Endometrium (tissue), 2 donors: Measurements from ENCODE around the gene CD48.

Source experiments
- FAIRE-seq: peaks from 2 replicates; lab custom pipeline; 2012; peaks lifted over from hg19 to GRCh38; lab: Jason Lieb, UNC
- donor health status: control.
- donor health status: control.

CD48 gene

DNA sequence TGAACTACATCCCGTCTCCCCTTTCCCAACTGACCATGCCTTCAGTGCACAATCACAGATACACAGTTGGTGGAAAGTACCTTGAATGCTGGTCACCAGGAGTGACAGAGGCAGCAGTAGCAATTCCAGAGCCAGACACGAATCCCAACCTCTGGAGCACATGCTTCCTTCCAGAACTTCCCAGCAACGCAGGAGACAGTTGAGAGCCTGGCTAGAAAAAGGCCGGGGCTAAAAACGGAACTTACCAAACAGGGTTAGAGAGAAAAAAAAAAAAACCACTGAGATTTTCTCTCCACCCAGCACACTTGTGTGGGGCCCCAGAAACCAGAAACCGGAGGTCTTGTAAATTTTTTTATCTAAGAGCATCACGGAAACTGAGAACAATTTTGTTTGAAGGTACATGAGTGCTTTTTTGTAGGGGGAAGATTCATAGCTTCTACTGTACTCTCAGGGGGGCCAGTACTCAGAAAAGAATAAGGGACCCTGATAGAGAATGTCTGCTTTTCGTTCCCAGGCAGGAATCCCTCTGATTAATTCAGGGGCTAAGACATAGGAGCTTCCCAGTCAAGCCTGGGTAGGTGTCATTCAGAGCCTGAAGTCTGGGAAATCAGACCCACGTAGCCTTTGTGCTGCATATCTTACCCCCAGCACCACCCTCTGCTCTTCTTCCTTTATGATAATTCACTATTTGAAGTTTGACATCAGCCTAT, at the start of gene CD48:
Gene CD48, minus strand, starts transcription at position 221 of the 710 bp plus-strand sequence. Its CDS starts 59 bp downstream, at position 162.
- no peak for FAIRE-seq

- no peak for FAIRE-seq
These were observed 49.4 kb upstream of the CD48 start for GRCh38 chr1:160761046-160761445.

- no peak for FAIRE-seq
These were observed 48.1 kb upstream of the CD48 start for GRCh38 chr1:160759740-160760139.

GRCh38 chr1:160758521-160758920, 46.9 kb upstream of the CD48 start:
- FAIRE-seq, result no peak

- no peak for FAIRE-seq
These were observed 45.2 kb upstream of the CD48 start for GRCh38 chr1:160756849-160757201.

GRCh38 chr1:160755911-160756848, 44.6 kb upstream of the CD48 start:
- no peak for FAIRE-seq

DNA sequence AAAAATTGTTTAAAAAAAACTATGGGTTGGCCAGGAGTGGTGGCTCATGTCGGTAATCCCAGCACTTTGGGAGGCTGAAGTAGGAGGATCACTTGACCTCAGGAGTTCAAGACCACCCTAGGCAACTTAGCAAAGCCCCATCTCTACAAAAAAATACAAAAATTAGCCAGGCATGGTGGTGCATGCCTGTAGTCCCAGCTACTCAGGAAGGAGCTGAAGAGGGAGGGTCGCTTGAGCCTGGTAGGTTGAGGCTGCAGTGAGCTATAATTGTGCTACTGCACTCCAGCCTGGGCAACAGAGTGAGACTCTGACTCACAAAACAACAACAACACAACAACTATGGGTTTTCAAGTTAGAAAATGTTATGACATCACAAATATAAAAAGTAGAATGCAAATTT, 43.8 kb upstream of the CD48 start:
- FAIRE-seq, result no peak

GRCh38 chr1:160753594-160753993, 42.0 kb upstream of the CD48 start:
- FAIRE-seq, result no peak

GRCh38 chr1:160752924-160753323, 41.3 kb upstream of the CD48 start:
- FAIRE-seq, result no peak

DNA sequence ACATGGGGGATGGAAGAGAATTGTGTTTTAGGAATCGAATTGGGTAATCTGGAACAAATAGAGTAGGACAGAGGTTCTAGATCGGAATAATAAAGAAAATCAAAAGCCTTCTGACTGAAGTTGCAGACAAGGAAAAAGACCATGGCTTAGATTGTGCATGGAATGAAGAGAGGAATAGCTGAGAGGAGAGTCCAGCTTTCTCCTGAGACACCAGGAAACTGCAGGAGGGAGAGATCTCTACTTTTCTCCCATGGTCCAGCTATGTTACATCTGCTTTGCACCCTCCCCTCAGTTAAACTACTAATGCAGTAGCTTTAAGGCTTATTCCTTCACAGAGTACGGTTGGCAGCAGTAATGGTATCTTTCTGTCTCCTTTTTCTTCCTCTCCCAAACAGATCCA, 40.8 kb upstream of the CD48 start:
- no peak for FAIRE-seq

- FAIRE-seq, result no peak
These were observed 39.0 kb upstream of the CD48 start for GRCh38 chr1:160750608-160751007.

GRCh38 chr1:160748878-160749269, 37.3 kb upstream of the CD48 start:
- no peak for FAIRE-seq

DNA sequence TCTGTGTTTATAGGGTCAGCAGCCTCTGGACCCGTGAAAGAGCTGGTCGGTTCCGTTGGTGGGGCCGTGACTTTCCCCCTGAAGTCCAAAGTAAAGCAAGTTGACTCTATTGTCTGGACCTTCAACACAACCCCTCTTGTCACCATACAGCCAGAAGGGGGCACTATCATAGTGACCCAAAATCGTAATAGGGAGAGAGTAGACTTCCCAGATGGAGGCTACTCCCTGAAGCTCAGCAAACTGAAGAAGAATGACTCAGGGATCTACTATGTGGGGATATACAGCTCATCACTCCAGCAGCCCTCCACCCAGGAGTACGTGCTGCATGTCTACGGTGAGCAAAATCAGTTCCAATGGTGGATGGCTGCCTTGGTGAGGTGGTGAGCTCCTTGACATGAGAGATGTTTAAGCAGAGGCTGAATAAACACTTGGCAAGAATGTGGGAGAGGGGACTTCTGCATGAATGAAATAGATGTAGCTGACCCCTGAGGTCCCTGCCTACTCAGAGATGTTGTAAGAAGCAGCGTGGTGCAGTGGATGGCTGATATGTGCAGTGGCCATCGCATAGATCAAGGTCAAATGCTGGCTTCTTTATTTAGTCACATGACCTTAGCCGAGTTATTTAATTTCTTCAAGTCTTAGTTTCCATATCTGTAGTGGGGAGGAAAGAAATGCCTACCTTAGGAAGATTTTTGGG, 36.7 kb upstream of the CD48 start:
- no peak for FAIRE-seq

- FAIRE-seq, result no peak
These were observed 36.1 kb upstream of the CD48 start for GRCh38 chr1:160747717-160748116.

DNA sequence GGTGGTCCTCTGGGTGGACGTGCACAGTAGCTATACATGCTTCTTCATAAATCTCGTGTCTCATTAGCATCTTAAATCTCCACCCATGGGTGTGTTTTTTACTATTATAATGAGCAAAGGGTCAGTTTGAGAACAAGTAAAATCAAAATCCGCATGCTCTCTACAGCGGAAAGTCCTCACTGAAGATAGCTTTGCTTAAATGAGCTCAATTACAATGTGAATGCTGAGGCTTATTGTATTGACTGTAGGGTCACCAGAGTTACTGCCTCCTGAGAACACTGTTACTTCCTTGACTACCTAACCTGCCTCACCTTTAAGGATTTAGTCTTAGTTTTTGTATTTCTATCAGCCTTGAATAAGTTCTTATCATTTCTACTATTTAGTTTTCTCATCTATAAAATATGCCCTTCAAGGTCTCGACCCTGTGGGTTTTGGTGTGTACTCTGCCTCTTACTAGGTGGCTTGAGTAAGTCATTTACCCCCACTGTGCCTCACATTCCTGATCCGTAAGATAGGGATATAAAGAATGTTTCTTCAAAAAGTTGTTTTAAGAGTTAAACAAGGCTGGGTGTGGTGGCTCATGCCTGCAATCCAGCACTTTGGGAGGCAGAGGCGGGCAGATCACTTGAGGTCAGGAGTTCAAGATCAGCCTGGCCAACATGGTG, 35.3 kb upstream of the CD48 start:
- FAIRE-seq, result no peak

DNA sequence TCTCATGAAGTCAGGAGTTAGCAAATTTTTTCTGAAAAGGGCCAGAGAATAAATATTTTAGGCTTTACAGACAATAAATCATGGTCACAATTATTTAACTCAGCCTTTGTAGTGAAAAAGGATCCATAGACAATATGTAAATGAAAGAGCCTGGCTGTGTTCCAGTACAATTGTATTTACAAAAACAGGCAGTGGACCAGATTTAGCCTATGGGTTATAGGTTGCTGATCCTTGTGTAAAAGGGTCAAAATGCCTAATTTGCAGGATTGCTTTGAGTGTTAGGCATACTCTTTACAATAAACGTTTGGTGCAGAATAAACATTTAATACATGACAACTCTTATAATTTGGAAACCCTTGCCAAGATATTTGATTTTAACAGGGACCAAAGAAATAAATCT, 33.9 kb upstream of the CD48 start:
- no peak for FAIRE-seq

DNA sequence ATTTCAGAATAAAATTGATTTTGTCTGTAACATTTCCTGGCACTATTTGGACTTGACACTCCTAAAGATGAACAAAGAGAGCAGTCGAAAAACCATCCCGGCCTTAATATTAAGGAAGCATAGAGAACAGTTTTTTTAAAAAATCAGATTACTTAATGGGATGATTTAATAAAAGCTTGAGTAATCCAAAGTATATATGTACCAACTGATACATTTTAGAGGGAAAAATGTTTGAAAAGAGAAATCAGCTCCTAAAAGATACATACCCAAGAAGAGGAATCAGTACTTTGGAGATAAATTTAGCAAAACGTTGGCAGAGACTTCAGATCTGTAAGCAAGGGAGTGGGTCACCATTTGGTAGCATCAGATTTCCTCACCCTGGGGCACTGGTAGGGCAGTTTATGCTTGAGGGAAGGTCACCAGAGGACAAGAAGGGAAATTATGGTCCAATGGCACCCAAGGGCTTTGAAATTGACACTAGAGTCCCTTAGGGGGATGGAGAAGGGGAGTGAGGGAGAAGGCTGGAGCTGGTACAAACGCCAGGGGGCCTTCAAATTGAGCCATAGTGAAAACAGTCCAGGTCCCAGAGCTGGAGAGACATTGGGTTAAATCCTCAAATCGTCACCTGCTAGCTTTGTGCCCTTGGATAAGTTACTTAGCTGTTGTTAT, 33.4 kb upstream of the CD48 start:
- no peak for FAIRE-seq

- FAIRE-seq, result no peak
These were observed 32.7 kb upstream of the CD48 start for GRCh38 chr1:160744199-160744851.

GRCh38 chr1:160743266-160743665, 31.6 kb upstream of the CD48 start:
- no peak for FAIRE-seq

GRCh38 chr1:160742428-160743127, 31.0 kb upstream of the CD48 start:
- FAIRE-seq, result no peak
